ENCODE measurements around the gene ABCA3.

ABCA3 gene

DNA sequence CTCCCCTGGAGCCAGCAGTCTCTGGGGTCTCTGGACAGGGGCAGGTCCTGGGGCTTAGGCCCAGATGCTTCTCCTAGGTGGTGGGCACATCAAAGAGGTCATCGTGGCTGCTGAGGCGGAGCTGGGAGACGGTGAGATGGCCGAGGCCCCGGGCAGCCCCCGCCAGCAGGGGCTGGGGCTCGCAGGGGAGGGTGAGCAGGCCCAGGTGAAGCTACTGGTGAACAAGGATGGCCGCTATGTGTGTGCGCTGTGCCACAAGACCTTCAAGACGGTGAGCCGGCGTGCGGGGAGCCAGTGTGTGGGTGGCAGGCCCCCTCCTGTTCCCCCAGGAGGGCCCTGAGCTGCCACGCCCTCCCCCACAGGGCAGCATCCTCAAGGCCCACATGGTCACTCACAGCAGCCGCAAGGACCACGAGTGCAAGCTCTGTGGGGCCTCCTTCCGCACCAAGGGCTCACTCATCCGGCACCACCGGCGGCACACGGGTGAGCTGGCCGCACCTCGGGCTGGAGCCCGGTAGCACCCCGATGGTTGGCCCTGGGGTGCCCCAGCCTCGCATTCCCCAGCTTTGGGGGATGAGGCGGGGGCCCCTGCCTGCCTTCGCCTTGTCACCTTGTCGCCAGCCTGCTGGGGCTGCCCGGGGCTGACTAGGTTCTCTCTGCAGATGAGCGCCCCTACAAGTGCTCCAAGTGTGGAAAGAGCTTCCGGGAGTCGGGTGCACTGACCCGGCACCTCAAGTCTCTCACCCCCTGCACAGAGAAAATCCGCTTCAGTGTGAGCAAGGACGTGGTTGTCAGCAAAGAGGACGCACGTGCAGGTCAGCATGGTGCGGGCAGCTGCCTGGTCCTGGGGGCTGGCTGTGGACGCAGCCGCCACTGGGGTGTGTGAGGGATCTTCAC, 108.2 kb downstream of the ABCA3 start:
- Mint-ChIP-seq H3K36me3 (ENCODE audit: low read depth) (peaks cover 4% of the 10 kb centered on the region), H3K9me3 (no peaks in the 10 kb centered on the region), H3K4me1 (no peaks in the 10 kb centered on the region), H3K27ac (no peak overlapping the region), H3K4me3 (no peak overlapping the region), H3K27me3 (ENCODE audit: low read depth) (peaks cover 21% of the 10 kb centered on the region)
- TF ChIP-seq, protein P1, sequence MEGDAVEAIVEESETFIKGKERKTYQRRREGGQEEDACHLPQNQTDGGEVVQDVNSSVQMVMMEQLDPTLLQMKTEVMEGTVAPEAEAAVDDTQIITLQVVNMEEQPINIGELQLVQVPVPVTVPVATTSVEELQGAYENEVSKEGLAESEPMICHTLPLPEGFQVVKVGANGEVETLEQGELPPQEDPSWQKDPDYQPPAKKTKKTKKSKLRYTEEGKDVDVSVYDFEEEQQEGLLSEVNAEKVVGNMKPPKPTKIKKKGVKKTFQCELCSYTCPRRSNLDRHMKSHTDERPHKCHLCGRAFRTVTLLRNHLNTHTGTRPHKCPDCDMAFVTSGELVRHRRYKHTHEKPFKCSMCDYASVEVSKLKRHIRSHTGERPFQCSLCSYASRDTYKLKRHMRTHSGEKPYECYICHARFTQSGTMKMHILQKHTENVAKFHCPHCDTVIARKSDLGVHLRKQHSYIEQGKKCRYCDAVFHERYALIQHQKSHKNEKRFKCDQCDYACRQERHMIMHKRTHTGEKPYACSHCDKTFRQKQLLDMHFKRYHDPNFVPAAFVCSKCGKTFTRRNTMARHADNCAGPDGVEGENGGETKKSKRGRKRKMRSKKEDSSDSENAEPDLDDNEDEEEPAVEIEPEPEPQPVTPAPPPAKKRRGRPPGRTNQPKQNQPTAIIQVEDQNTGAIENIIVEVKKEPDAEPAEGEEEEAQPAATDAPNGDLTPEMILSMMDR (IDR thresholded peaks at IDR 0.05; ENCODE audit: unreplicated experiment in 3 of 3): no peak

DNA sequence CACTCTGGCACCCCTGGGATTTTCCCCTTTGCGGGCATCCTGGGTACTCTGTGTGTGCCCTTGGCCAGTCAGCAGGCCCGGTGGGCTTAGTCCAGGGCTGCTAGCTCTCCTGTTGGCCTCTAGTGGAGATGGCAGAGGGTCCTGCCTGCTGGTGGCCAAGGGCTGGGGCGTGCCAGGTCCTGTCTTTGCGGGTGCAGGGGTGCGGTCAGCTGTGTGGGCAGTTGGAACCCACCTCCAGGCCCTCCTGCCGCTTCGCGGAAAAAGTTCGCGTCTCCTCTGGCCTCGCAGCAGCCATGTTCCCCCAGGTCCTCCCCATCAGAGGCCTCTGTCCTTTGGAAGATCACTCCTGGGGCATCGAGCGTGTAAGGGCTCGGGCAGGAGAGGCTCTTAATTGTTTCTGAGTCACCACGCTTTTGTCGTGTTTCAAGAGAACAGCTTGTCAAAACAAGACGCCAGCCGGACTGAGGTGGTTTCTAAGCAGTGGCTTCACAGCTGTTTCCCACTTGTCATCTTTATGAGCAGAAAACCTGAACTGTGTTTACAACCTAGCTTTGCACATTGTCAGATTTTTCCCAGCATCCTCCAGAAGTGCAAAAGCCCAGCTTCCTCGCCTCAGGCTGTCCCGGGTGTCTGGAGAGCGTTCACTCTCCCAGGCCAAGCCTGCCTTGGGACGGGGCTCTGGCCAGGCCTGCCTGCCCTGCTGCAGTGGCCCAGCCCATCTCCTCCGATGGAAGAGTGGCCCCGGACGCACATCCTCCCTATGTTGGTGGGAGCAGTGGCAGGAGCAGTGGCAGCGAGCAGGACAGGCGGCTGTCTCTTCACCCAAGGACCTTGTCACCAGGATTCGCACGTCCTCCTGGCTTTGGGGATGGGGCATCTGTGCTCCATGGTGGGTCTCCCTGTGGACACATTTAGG, 109.3 kb downstream of the ABCA3 start:
- H3K9me3 Mint-ChIP-seq: no peaks in the 10 kb centered on the region
- no peak overlapping the region for H3K27ac Mint-ChIP-seq
- no peaks in the 10 kb centered on the region for H3K4me1 Mint-ChIP-seq
- H3K36me3 Mint-ChIP-seq (ENCODE audit: low read depth): peaks cover 4% of the 10 kb centered on the region
- TF ChIP-seq, protein P1 (IDR thresholded peaks at IDR 0.05; ENCODE audit: unreplicated experiment in 3 of 3): no peak
- peaks cover 14% of the 10 kb centered on the region for H3K27me3 Mint-ChIP-seq (ENCODE audit: low read depth)
- no peak overlapping the region for H3K4me3 Mint-ChIP-seq

GRCh38 chr16:2230376-2230775, 110.2 kb downstream of the ABCA3 start:
- Mint-ChIP-seq H3K9me3 (no peaks in the 10 kb centered on the region), H3K27ac (no peak overlapping the region), H3K36me3 (ENCODE audit: low read depth) (peaks cover 4% of the 10 kb centered on the region), H3K4me3 (no peak overlapping the region), H3K27me3 (ENCODE audit: low read depth) (peaks cover 5% of the 10 kb centered on the region), H3K4me1 (no peaks in the 10 kb centered on the region)
- TF ChIP-seq, protein P1 (IDR thresholded peaks at IDR 0.05; ENCODE audit: unreplicated experiment in 3 of 3): no peak

GRCh38 chr16:2229632-2230250, 110.8 kb downstream of the ABCA3 start:
- Mint-ChIP-seq H3K27ac (no peak overlapping the region), H3K27me3 (ENCODE audit: low read depth) (no peaks in the 10 kb centered on the region), H3K4me3 (no peak overlapping the region), H3K9me3 (no peaks in the 10 kb centered on the region), H3K36me3 (ENCODE audit: low read depth) (peaks cover 4% of the 10 kb centered on the region), H3K4me1 (no peaks in the 10 kb centered on the region)
- TF ChIP-seq, protein P1 (IDR thresholded peaks at IDR 0.05; ENCODE audit: unreplicated experiment in 3 of 3): no peak

DNA sequence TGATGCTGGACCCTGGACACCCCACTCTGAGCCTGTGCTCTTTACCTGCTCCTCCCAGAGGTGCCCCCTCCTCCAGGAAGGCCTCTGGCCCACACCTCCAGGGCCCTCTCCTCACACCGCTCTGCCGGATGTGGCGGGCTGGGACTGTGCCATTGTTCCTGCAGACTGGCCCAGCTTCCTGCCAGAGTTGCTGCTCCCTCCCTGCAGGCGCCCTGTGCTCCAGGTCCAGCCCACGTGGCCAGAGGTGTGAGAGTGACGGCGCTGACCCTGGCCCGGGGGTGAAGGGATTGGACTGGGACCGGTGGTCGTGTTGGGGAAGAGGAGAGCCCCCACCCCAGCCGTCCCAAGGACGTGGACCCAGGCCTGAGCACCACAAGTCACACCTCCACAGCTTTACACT, 111.4 kb downstream of the ABCA3 start:
- Mint-ChIP-seq H3K27ac (no peak overlapping the region), H3K4me3 (no peak overlapping the region), H3K27me3 (ENCODE audit: low read depth) (no peaks in the 10 kb centered on the region), H3K4me1 (no peaks in the 10 kb centered on the region), H3K9me3 (no peaks in the 10 kb centered on the region), H3K36me3 (ENCODE audit: low read depth) (peaks cover 4% of the 10 kb centered on the region)
- TF ChIP-seq, protein P1 (IDR thresholded peaks at IDR 0.05; ENCODE audit: unreplicated experiment in 3 of 3): no peak
